GM04504 (cell line): Measurements from ENCODE around the gene FNIP1.
"Not testable (repeated sequence)": the region's sequence is repeated elsewhere in the genome, so short reads cannot be mapped to it uniquely, and the experiment has no call there.

Source experiments
- DNase-seq: peaks from one replicate; pipeline ENCODE4 v3.0.0-alpha.2; 2012; ENCODE audit warnings: low read depth

FNIP1 gene

DNA sequence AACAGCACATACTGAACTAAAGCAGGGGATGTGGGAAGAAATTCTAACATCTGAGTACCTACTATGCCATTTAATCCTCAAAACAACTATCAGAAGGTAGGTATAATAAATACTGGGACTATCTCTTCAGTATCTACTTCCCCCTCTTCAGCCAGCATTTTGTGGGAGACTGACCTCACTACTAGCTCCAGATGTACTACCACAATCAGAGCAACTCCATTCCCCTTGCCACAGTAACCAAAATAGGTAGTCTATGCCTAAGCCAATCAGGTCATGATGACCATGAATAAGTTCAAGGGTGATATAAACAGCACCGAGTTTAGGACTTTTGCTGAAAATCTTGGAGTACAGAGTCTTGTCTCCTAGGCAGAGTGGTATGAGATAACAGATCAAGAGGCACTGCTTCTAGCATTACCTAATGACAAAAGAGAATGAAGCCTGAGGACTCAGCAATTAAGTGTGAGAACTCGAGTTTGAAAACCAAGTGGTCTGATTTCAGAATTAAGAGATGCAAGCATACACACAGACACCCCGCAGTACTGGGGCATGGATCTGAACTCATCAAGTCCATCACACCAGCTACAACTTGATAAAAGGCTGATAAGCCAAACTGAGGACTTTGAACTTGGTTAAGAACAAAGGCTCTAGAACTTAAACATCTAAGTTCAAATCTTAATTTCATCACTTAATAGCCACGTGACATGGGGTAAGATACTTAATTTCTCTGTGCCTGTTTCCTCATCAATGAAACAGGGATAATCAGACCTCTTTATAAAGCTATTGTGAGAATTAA, 9.7 kb downstream of the FNIP1 start:
- DNase-seq: no peak

DNA sequence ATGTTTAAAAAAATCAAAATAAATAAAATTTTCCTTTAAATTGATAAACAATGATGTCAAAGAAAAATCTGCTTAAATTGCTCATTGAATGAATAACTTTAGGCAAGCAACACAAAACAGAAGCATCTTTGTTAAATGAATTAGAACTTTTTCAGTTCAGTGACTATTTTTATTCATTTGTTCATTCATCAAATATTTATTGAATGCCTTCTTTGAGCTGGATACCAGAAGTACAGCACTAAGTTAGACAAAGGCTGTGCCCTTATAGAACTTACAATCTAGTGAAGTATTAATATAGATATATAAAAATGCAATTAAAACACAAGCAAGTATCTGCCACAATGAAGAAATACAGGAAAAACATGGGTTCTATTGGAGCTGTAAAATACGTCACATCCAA, 10.8 kb downstream of the FNIP1 start:
- no peak for DNase-seq

DNA sequence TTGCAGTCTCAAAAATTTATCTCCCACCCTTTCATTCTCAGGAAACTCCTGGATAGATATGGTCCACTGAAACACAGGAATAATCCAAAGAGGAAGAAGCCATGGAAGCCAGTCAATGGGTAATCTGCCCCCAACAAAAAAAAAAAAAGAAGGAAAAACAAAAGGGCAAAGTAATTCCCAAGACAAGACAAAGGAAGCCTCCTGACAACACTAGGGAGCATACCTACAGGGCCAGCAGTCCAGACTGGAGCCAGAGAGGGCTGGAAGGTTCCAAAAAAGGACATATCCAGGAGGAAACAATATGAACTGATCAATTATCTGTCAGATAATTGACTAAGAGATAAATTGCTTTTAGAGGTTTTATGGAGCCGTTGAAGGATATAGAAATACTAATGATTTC, 12.9 kb downstream of the FNIP1 start:
- no peak for DNase-seq

DNA sequence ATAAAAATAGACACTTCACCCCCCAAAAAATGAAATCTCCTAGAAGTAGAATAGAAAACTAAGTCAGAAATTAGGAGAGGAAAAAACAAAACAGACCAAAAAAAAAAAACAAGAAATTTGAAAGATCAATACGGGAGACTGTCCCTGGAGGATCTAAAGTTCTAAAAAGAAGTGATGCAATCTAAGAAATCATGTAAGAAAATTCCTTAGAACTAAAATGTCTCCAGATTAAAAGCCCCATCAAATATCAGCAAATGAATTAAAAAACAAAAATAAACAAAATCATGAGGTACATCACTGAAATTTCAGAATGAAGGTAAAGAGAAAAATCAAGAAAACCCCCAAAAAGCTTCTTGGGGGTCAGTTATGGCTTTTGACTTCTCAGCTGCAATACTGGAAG, 13.5 kb downstream of the FNIP1 start:
- no peak for DNase-seq

DNA sequence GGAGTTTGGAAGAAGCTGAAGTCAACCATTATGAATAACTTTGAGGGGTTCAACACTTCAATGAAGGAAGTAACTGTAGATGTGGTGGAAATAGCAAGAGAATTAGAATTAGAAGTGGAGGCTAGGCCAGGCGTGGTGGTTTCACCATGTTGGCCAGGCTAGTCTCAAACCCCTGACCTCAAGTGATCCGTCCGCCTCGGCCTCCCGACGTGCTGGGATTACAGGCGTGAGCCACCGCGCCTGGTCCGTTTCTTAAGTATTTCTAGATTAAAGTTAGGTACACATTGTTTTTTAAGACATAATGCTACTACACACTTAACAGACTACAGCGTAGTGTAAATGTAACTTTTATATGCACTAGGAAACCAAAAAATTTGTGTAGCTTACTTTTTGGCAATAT, 14.1 kb downstream of the FNIP1 start:
- DNase-seq: no peak

DNA sequence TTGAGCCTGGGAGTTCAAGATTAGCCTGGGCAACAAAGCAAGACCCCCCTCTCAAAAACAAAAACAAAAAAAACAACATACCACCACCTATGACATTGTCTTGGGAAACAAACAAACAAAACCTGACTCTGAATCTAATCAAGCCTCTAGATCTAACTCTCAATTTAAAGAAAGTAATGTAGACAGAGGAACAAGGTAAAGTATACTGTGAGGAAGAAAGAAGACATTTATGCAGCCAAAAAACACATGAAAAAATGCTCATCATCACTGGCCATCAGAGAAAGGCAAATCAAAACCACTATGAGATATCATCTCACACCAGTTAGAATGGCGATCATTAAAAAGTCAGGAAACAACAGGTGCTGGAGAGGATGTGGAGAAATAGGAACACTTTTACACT, 18.7 kb downstream of the FNIP1 start:
- DNase-seq: not testable (repeated sequence)

DNA sequence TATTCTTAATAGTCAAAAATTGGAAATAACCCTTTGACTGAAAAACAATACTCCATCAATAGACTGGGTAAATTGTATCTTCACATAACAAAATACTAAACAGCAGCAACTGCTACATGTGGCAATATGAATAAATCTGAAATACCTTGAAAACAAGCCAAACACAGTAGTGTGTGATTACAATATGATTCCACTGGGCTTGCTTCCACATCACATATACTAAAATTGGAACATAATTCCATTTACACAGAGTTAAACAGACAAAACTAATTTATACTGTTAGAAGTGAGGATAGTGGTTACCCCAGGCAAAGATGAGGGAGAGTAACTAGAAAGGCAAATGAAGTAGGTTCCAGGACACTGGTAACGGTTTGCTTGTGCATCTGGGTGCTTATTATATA, 20.4 kb downstream of the FNIP1 start:
- DNase-seq: no peak

DNA sequence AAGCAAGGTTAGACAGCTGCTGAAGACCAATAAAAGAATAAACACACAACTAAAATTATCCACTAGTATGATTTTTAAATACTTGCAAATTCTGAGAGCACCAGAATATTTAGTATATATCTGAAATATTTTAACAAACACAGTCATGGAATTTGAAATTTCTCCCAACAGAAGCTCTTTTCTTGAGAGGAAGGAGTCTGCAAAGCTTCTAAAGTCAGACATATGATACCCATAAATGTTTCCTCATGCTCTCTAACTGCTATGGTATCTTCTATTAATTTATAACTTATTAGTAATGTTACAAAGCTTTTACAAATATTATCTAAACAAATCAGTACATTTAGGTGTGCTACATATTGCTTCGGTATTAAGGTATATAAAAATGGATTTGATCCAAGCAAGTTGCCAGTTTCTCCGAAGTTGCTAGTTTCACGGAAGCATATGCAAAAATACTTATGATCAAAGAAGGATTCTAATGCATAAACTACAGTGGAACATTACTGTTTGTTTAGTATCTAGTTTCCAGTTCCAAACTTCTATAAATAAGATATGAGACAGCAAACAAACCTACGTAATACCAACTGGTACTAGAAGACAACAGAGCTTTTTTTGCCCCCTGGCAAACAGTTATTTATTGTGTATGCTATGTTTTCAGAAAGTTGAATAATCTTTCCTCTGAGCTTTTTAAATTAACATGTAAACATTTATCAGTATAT, 22.0 kb downstream of the FNIP1 start:
- DNase-seq: no peak

DNA sequence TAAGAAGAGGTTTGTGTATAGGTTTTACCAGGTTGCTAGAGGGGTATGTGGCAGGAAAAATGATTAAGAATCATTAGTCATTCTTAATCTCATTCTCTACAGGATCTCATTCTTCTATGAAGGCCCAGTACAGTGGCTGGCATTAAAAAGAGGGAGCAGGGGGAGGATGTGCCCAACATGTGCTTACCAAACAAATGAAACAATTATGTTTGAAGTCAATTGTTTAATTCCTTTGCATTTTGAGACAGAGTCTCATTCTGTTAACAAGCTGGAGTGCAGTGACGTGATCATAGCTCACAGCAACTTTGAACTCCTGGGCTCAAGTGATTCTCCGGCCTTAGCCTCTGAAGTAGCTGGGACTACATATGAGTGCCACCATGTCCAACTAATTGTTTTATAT, 23.0 kb downstream of the FNIP1 start:
- DNase-seq: no peak

DNA sequence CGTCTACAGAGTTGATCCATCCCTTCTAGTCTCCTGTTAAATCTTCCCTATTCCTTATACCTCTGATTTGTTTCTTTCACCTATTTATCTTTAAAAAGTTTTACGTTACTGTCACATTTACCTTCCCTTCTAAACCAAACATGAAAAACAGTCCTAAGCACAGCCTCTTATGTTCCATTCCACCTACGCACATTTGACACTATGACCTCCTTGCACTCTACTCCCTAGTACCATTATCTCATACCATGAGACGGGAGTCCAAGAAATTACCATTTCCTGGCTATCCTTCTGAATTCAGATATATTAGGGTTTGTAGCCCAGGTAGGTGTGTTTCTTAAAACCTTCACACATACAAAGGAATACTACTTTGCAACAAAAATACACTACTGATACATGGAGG, 25.1 kb downstream of the FNIP1 start:
- no peak for DNase-seq

DNA sequence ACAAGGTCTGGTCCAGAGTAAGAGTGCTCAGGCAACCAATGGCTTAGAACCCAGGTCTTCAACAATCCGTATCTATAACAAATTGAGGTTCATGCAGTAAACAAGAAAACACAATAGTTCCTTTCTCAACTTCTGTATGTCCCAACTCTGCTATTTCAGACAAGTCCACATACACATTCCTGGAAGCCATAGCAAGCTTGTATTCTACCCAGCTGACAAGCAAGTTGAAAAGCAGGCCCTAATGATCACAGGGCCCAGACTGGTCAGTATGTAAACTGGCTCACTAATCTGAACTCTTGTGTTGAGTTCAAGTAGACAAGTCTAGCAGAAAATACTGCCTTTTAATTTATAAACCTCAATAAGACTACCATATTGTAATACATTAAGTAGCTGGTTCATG, 26.9 kb downstream of the FNIP1 start:
- DNase-seq: no peak

DNA sequence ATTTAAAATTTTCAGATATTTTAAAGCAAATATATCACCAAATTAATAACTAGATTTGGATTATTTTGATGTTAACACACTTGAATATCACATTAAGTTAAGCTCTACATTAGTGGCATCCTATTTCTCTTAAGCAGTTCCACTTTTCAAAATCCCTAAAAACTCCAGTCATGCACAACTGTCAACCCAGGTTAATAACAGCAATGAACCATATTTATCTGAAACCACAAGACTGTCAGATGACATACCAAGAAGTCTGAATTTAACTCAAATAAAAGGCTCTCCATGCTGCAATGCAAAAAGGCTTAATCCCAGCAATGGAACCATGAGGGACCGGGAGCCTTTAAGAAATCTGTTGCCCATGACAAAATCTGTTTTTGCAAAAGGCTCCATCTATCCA, 27.5 kb downstream of the FNIP1 start:
- no peak for DNase-seq

DNA sequence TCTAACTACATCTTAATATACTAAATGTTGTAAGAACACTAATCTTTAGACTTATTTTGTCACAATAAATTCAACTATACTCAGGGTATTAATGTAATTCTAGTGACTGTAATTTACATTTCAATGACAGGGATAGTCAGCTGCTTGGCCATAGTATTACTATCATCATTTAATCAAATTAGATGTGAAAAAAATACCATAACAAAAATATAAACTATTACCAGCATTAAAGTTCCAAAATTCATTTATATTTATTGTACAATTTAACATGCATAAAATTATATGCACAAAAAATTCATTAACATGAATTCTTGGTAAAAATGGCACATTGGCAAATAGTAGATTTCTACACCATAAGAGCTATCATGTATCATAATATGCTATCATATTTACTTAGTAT, 28.9 kb downstream of the FNIP1 start:
- no peak for DNase-seq

DNA sequence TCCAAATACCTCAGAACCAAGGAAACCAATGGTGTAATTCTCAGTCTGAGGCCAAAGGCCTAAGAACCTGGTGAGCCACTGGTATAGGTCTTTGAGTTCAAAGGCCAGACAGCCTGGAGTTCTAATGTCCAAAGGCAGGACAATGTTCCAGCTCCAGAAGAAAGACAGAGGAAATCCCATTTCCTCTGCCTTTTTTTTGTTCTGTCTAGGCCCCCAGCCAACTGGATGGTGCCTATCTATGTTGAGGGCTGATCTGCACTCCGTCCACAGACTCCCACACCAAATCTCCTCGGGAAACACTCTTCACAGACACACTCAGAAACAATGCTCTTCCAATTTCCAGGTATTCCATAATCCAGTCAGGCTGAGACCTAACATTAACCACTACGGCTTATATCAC, 30.1 kb downstream of the FNIP1 start:
- no peak for DNase-seq

DNA sequence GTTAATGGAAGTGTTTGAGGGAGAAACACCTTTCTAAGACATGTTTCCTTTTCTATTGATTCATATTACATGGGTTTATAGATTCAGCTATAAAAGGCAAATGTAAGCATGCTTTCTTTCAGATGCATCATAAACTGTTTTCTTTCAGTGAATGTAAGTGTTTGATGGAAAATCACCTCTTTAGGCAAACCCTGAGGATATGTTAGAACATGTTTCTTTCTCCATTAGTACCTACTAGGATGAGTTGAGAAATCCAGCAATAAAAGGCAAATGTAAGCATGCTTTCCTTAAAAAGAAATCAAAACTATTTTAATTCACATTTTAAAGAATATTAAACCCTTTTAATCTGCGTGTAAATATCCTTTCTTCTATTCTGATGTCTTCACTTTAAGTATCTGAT, 31.6 kb downstream of the FNIP1 start:
- DNase-seq: no peak

DNA sequence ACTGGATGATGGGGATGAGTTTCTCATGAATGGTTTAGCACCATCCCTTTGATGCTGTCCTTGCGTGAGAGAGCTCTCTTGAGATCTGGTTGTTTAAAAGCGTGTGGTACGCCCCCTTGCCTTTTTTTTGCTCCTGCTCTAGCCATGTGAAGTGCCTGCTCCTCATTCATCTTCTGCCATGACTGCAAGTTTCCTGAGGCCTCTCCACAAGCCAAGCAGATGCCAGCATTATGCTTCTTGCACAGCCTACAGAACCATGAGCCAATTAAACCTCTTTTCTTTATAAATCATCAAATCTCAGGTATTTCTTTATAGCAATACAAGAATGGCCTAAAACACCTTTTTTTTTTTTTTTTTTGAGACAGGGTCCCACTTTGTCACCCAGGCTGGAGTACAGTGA, 32.8 kb downstream of the FNIP1 start:
- DNase-seq: no peak

DNA sequence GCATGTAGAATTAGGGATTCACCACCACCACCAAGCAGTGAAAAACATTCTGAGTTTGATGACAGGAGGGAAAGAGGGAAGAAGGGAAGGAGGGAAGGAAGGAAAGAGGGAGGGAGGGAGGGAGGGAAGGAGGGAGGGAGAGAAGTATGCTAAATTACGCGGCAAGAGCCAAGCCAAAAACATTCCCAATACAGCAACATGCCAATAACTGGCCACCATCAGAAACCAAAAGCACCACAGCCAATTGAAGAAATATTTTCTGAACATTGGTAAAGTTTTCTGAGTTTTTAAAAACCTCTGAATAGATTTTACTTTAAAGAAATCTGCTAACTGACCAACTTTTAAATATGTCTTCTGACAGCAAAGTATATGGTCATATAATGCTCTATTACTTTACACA, 36.0 kb downstream of the FNIP1 start:
- DNase-seq: no peak

DNA sequence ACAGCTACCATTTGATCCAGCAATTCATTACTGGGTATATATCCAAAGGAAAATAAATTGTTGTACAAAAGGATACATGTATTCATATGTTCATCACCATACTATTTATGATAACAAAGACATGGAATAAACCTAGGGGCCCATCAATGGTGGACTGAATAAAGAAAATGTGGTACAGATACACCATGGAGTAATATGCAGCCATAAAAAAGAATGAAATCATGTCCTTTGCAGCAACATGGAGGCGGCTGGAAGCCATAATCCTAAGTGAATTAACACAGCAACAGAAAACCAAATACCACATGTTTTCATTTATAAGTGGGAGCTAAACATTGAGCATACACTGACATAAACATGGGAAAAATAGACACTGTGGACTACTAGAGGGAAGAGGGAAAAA, 37.1 kb downstream of the FNIP1 start:
- DNase-seq: no peak

DNA sequence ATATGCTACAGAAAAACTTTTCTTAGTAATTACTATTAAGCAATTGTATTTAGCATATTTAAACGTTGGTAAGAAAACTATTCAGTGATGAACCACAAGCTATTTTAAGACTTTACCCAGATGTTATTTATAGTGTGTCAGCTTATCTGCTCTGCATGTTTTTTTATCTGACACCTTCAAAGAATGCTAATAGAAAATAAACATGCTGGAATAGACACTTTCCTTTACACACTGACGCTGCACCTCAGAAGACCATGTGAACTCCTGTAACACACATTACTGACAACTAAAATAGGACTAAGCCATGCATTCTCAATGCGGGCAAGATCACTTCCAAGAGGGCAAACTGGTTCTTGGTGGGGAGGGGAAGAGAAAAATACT, 38.3 kb downstream of the FNIP1 start:
- DNase-seq: no peak

DNA sequence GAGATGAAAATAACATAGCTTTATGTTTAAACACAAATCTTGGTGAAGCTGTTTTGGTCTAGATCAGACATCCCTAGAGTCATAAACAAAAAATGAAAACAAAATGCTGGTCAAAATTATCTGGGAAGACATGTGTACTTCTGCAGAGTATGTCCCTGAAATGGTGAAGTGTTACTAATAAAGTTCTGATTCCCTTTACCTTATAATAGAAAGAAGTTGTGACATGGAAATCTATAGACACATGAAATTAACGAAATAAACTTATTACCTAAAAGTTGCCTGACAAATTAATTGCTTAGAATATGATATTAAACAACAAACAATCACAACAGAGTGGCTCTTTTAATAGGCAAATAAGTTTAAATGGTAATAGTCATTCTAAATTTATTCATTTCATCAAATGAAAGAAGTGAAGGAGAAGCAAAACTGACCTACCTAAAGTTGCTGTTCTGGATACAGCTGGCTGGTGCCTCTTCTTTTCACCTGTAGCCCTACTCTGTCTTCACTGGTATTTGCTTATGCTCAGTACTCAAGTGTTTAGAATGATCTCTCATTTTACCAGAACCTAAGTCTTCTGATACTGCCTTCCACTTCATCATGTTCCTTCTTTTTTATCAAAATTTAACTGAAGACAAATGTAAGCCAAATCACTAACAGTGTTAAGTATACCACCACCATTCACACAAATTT, 38.8 kb downstream of the FNIP1 start:
- DNase-seq: no peak

DNA sequence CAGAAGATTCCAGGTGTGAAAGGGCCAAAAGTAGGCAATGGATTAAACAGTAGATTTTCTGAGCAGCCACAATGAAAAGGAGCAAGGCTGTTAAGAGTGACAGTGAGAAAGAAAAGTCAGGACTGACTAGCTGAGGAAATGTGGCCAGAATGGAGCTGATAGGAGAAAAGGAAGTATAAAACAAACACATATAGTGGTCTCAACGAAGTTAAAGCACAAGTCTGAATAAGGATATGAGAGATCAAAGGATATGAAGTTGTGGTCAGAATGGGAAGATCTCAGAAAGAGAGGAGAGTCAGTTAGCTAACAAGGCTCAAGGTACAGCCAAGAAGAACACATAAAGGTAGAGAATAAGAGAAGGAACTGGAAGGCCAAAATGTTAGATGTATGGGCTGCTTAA, 39.9 kb downstream of the FNIP1 start:
- DNase-seq: no peak

DNA sequence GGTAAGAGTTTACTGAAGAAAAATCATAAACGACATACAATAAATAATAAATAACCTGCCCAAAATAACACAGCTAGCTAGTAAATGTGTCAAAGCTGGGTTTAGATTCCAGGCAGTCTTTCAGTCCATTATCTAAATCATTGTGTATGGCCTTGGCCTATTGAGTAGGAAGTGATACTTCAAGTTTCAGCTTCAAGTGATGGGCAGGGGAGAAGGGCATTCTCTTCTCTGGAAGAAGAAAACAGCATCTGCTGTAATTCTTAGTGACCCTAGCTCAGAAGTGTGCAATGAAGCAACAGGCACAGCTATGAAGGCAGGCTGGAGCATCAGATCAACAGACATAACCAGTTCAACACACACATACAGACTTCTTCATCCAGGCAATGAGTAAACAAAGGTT, 42.5 kb downstream of the FNIP1 start:
- no peak for DNase-seq

DNA sequence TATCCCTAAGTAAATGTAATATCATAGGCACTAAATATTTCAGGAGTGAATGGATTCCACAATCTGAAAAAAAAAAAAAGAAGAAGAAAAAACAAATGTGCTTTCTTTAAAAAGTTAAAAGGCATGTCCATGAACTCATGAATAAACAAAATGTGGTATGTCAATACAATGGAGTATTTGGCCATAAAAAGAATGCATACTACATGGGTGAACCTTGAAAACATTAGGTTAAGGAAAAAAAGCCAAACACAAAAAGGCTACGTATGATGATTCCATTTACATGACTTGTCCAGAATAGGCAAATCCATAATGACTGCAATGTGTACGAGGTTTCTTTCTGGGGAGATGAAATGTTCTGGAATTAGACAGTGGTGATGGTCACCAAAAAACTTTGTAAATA, 45.3 kb downstream of the FNIP1 start:
- DNase-seq: no peak
